Bone marrow (tissue), 2 donors: Measurements from ENCODE around the gene PSMB7.

Source experiments
- DNase-seq, 2 donors: peaks; one replicate each; lab custom pipeline; 2025; lab: John Stamatoyannopoulos, UW

PSMB7 gene

GRCh38 chr9:124415102-124415851 lies at the start of gene PSMB7:
Gene PSMB7 (minus strand): TSS chr9:124415442. CDS start chr9:124415425, 17 bp downstream.
- DNase-seq = peak; percentile 81 to 97

DNA sequence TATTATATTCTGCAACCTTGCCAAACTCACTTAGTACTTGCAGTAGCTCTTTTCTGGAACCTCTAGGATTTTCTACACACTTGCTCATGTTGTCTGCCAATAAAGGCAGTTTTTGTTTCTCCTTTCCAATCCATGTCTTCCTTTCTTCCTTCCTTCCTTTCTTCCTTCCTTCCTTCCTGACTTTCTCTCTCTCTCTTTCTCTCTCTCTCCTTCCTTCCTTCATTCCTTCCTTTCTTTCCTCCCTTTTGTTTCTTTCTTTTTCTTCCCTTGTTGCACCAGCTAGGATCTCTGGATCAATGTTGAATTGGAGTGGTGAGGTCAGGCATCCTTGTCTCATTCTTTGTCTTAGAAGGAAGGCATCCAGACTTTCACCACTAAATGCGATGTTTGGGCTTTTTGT lies 47.5 kb upstream of the PSMB7 start:
- no peak for DNase-seq

GRCh38 chr9:124458441-124458840 lies 43.2 kb upstream of the PSMB7 start:
- DNase-seq = no peak

DNA sequence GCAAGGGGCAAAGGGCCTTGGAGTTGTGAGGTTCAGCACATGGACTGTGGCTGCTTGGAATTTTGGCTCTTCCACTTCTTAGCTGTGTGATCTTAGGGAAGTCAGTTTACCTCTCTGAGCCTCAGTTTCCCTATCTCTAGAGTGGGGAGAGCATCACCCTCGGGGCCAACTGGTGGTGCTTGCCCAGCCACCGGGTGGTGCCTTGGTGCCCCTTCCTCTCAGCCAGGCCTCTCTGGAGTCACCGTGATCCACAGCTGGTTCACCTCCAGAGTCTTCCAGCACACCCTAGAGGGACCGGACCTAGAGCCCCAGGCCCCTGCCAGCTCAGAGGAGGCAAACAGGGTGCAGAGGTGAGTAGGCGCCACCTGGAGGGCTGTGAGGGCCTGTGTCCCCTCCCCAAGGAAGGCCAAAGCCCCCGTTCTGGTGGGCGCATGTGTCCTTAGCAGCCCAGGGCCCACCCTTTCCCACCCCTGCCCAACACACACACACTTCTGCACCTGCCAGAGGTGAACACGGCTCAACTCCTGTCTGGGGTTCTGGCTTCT lies 42.7 kb upstream of the PSMB7 start:
- no peak for DNase-seq

GRCh38 chr9:124457079-124457886 lies 42.0 kb upstream of the PSMB7 start:
- DNase-seq = no peak

DNA sequence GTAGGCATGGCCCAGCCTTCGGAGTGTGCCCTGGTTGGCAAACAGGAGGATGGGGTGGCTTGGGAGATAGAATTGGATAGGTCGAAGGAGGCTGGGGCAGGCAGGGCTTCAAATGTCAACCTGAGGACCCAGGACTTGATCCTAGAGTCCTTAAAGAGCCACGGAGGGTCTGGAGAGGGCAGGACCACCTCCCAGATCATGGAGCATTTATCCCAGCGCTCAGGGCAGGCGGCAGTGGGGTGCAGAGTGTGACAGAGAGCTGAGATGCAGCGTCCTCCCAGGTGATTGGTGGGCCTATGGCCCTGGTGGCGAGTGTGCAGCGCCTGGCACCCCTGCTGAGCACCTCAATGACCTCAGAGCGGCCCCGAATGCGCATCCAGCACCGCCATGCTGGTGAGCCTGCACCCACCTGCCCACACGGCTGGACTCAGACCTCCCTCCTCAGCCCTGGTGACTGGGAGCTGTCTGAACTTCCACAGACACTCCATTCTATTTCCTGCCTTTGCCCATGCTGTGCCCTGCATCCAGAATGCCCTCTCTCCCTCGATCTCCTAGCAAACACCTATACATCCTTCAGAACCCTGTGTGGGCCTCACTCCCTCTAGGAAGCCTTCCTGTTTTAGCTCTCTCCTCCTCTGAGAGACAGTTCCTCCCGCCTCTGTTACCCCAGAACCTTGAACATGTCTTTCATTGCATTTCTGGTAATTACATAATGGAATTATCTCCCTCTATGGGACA lies 41.3 kb upstream of the PSMB7 start:
- no peak for DNase-seq

GRCh38 chr9:124455820-124456219 lies 40.6 kb upstream of the PSMB7 start:
- no peak for DNase-seq

DNA sequence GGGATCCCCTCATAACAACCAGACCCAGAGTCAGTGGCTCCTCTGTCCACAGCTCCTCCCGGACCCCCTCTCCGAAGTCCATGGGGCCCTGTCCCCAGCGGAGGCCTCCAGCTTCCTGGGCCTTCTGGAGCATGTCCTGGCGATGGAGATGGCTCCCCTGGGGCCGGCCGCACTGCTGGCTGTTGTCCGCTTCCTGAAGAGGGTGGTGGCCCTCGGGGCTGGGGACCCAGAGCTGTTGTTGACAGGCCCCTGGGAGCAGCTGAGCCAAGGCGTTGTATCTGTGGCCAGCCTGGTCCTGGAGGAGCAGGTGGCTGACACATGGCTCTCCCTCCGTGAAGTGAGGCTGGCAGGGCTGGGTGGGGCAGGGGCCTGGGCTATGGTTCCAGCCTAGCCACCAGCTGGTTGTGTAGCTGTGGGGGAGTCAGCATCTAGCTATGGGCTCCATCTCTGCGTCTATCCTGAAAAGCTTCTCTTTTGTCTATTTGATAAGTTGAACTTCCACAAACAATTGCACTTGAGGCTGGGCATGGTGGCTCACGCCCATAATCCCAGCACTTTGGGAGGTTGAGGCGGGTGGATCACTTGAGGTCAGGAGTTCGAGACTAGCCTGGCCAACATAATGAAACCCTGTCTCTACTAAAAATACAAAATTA lies 39.7 kb upstream of the PSMB7 start:
- DNase-seq = no peak

GRCh38 chr9:124454296-124454695 lies 39.1 kb upstream of the PSMB7 start:
- no peak for DNase-seq

DNA sequence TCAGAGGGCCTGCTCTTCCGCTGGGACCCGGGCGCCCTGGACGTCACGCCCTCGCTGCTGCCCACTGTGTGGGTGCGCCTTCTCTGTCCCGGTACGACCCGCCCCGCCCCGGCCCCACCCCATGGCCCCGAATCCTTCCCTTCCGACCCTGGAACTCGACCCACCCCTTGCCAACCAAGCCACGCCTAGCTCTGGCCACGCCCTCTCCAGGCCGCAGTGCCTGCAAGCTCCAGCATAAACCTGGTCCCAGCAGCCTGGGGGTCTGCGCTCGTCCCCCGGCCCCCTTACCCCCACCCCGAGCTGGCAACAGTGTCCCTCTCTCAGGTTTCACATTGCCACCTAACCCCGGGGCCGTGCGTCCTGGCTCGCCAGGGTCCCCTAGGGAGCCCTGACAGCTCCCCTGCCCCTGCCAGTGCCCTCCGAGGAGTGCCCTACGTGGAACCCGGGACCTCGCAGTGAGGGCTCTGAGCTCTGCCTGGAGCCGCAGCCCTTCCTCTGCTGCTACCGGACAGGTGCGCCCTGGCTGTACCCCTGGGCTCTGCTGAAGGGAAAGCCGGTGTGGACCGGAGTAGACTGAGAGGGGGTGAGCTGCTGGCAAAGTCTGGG lies 38.4 kb upstream of the PSMB7 start:
- DNase-seq = no peak

DNA sequence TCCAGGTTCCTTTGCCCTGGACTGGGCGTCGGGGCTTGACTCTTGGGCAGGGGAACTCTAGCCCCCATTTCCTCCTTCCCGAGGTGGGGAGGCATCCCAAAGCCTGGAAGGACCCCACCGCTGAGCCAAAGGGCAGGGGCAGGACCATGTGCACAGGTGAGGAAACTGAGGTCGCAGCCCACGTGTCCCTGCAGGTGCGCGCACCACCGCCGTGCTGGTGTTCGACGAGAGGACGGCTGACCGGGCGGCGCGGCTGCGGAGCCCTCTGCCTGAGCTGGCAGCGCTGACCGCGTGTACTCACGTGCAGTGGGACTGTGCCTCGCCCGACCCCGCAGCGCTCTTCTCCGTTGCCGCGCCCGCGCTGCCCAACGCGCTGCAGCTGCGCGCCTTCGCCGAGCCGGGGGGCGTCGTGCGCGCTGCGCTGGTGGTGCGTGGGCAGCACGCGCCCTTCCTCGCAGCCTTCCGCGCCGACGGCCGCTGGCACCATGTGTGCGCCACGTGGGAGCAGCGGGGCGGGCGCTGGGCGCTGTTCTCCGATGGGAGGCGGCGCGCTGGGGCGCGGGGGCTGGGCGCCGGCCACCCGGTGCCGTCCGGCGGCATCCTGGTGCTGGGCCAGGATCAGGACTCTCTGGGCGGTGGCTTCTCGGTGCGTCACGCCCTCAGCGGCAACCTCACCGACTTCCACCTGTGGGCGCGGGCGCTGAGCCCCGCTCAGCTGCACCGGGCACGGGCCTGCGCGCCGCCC lies 37.8 kb upstream of the PSMB7 start:
- DNase-seq = no peak

GRCh38 chr9:124452326-124452725 lies 37.1 kb upstream of the PSMB7 start:
- no peak for DNase-seq

- no peak for DNase-seq
Observed at GRCh38 chr9:124450931-124451661, 35.9 kb upstream of the PSMB7 start.

DNA sequence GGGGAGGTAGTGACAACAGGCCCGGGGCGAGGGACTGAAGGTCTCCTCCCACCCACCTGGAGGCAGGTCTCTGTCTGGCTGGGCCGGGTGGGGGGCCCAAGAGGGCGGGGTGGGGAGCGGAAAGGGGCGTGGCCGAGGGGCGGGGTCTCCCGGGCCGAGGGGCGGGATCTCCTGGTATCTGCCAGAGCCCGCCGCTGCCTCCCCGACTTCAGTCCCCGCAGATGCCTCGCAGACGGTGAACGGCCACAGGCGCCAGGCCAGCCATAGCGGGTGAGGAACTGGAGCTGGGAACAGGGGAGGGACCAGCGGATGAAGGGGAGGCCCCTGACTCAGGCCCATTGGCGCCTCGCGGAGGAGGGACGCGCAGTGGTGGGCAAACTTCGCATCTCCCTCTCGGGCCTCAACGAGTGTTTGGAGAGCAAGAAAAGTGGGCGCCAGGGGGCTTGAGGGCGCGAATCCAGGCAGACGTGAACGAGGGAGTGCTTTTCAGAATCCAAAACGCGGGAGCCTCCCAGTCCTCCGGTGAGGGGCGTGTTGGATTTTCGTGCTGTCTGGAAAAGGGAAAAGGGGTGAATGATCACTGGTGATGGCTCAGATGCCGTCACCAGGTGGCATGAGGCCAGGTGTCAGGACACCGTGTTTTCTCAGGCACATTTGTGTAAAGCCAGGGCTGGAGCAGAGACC lies 35.1 kb upstream of the PSMB7 start, which contains the start of gene ADGRD2:
Gene ADGRD2, plus strand, starts transcription at position 211 of the 684 bp plus-strand sequence. CDS start 1,216 bp downstream, outside the sequence.
- DNase-seq = no peak

- DNase-seq = no peak
Observed at GRCh38 chr9:124449381-124450151, 34.3 kb upstream of the PSMB7 start.

GRCh38 chr9:124448019-124448418 lies 32.8 kb upstream of the PSMB7 start:
- DNase-seq = no peak

DNA sequence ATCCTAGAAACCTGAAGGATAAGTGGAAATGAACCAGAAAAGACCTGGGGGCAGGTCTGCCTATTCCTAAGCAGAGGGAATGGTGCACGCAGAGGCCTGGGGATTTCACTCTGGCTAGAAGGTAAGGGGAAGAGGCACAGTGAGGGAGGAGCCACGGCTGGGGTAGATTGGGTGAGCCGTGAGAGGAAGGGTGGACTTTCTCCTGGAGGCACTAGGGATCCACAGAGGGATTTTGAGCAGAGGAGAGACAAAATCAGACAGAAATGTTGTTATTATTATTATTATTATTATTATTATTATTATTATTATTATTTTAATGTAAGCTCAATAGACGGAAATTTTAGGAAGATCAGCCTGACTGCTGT lies 32.0 kb upstream of the PSMB7 start:
- DNase-seq = no peak

- no peak for DNase-seq
Observed at GRCh38 chr9:124444166-124444565, 28.9 kb upstream of the PSMB7 start.

- no peak for DNase-seq
Observed at GRCh38 chr9:124443625-124444024, 28.4 kb upstream of the PSMB7 start.
